Astrocyte of the spinal cord (primary cell): ENCODE measurements around the gene PRKCE.

Experiments
- DNase-seq: peaks from one replicate; pipeline ENCODE4 v3.0.0; 2011; ENCODE audit warnings: low read depth, low spot score
- H3K4me3 ChIP-seq: 2 replicates; pipeline ENCODE4 v1.5.1; 2011; ENCODE audit warnings: low read depth, mild to moderate bottlenecking, low read length, moderate library complexity
- in situ Hi-C: cut with HindIII; loops from 2 replicates; pipeline ENCODE4 v1.10.0; 2017; ENCODE audit warnings: low sequenced_read_pairs
- TF ChIP-seq, protein P1 (sequence below): IDR thresholded peaks from 2 replicates; pipeline ENCODE4 v1.5.1; 2012; ENCODE audit warnings: low read depth, mild to moderate bottlenecking, low read length, inconsistent platforms

PRKCE gene

GRCh38 chr2:46120792-46121555, 469.5 kb downstream of the PRKCE start:
- TF ChIP-seq, protein P1, sequence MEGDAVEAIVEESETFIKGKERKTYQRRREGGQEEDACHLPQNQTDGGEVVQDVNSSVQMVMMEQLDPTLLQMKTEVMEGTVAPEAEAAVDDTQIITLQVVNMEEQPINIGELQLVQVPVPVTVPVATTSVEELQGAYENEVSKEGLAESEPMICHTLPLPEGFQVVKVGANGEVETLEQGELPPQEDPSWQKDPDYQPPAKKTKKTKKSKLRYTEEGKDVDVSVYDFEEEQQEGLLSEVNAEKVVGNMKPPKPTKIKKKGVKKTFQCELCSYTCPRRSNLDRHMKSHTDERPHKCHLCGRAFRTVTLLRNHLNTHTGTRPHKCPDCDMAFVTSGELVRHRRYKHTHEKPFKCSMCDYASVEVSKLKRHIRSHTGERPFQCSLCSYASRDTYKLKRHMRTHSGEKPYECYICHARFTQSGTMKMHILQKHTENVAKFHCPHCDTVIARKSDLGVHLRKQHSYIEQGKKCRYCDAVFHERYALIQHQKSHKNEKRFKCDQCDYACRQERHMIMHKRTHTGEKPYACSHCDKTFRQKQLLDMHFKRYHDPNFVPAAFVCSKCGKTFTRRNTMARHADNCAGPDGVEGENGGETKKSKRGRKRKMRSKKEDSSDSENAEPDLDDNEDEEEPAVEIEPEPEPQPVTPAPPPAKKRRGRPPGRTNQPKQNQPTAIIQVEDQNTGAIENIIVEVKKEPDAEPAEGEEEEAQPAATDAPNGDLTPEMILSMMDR = no peak
- H3K4me3 ChIP-seq = no peak overlapping the region
- in situ Hi-C loops = no loop called here
- DNase-seq = no peak

- H3K4me3 ChIP-seq = no peak overlapping the region
- TF ChIP-seq, protein P1 = no peak
- no peak for DNase-seq
- in situ Hi-C loops = no loop called here
Measured at GRCh38 chr2:46122318-46122976, 471.0 kb downstream of the PRKCE start.

- in situ Hi-C loops = no loop called here
- H3K4me3 ChIP-seq = no peak overlapping the region
- DNase-seq = no peak
- TF ChIP-seq, protein P1 = no peak
Measured at GRCh38 chr2:46123013-46123412, 471.5 kb downstream of the PRKCE start.

- TF ChIP-seq, protein P1 = no peak
- DNase-seq = no peak
- in situ Hi-C loops = no loop called here
Measured at GRCh38 chr2:46125798-46126197, 474.3 kb downstream of the PRKCE start.

DNA sequence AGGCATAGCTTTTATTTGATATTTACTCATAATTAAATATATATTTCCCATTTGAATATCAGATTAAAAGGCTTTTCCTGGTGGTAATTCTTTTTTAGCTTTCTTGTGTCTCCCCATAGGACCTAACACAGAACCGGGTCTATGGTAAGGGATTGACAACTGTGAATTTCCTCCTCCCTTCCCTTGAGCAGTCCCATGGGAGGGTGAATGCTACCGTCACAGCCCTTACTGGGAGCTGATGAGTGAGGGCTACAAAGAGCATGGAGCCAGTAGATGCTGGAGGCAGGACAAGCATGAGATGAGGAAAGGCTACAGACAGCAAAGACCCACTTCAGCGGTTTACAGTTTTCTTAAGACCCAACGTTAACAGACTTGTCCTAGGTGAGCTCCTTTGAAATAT, 475.1 kb downstream of the PRKCE start:
- no peak for DNase-seq
- in situ Hi-C loops = no loop called here

More at GRCh38 chr2:46125798-46126197, 474.3 kb downstream of the PRKCE start:
- H3K4me3 ChIP-seq = no peak overlapping the region

DNA sequence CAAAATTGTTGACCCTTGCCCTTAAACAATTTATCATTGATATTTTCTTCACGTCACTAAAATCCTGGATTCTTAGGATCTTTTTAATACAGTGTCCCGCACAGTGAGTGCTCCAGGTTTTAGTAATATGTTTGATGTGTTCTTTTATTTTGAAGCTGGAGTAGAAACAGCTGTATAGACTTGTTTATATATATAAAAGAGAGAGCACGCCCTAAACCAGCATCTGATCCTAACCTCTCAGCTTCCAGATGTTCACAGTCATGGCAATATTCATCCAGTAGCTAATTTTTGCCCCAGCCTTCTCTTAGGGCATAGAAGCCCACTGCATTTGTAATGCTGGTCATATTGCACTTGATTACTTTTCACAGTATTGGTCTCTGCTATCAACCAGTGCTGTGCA, 475.7 kb downstream of the PRKCE start:
- DNase-seq = no peak
- no peak overlapping the region for H3K4me3 ChIP-seq
- in situ Hi-C loops = no loop called here
- TF ChIP-seq, protein P1 = no peak

More for the DNA sequence above, 475.1 kb downstream of the PRKCE start:
- TF ChIP-seq, protein P1 = no peak
- H3K4me3 ChIP-seq = no peak overlapping the region
